HL-60/S4 treated with retinoic acid at 250 ng/mL for 4 days and 3 days (cell line): ENCODE results near the gene RHOF.

Experiments used
- in situ Hi-C: fragments of 300-500 bp; cut with MboI; formaldehyde crosslinking; loops from 2 replicates; pipeline ENCODE4 v1.7.0; 2022; ENCODE audit warnings: low sequenced_read_pairs

Gene RHOF, protein sequence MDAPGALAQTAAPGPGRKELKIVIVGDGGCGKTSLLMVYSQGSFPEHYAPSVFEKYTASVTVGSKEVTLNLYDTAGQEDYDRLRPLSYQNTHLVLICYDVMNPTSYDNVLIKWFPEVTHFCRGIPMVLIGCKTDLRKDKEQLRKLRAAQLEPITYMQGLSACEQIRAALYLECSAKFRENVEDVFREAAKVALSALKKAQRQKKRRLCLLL

DNA sequence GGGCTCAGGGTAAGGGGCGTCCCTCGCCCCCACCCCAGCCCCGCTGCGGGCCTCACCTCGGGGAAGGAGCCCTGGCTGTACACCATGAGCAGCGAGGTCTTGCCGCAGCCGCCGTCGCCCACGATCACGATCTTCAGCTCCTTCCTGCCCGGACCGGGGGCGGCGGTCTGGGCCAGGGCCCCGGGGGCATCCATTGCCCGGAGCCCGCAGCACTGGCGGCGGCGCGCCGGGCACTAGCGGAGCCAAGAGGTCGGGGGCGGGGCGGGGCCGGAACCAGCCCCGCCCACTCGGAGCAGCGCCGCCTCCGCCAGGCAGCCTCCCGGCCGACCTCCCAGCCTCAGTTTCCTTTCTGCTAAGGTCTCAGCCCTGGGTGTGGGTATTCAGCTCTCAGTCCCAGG is at the start of gene RHOF:
TSS of gene RHOF (minus strand) at position 249 of the 398 bp plus-strand sequence. CDS start at position 194, 55 bp downstream.
- in situ Hi-C loops = loop anchor here (10.0 kb wide), 1 partner anchor 91 kb away; the partner anchor contains the start of gene PSMD9

DNA sequence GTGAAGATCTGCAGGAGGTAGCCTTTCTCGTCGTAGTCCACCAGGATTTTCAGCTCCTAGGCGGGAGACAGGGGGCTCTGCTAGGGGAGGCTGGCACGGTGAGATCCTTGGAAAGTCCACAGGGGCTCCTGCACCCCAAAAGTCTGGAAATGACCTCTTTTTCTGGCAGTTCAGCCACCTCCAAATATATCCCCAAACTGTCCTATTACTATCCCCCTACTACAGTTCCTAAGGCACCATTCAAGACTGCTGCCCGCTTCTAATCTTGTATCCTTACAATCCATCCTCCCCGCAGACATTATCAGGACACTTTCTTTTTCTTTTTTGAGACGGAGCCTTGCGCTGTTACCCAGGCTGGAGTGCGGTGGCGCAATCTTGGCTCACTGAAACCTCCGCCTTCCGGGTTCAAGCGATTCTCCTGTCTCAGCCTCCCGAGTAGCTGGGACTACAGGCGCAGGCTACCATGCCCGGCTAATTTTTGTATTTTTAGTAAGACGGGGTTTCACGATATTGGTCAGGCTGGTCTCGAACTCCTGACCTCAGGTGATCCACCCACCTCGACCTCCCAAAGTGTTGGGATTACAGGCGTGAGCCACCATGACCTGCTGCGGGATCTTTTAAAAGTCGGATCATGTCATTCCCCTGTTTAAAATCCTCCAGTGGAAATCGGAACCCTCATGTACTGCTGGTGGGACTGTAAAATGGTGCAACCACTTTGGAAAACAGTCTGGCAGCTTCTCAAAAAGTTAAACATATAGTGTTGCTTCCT is 46.7 kb upstream of the RHOF start:
- in situ Hi-C loops = no loop called here

DNA sequence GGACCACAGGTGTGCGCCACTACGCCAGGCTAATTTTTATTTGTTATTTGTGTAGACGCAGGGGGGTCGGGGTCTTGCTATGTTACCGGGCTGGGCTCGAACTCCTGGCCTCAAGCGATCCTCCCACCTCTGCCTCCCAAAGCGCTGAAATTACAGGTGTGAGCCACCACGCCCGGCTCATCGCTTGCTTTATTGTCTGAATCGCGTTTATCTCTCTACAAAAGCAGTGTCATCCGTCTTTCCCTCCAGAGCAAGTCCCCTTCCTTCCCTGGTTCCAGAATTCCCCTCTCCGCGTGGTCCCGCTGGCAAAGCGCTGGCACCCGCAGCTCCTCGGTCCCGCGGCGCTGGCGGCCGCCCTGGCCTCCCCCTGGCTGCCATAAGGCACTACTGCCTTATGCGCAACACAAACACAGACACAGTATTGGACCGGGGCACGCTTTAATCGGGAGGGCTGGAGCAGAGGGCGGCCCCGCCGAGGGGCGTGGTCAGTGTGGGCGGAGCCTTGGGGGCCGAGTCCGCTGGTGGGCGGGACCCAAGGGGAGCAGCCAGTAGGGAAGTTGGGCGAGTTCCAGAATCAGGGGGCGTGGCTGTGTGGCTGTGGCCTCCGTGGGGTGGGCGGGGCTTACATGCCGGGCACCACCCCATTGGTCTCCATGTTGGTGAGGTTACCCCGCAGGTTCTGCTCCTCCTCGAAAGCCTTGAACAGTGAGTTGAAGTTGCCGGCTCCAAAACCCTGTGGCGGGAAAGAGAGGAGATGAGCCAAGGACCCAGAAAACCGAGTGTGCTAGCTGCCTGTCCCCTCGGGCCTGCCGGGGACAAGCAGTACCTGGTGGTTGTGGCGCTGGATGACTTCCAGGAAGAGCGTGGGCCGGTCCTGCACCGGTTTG is 45.9 kb upstream of the RHOF start:
- in situ Hi-C loops = no loop called here

DNA sequence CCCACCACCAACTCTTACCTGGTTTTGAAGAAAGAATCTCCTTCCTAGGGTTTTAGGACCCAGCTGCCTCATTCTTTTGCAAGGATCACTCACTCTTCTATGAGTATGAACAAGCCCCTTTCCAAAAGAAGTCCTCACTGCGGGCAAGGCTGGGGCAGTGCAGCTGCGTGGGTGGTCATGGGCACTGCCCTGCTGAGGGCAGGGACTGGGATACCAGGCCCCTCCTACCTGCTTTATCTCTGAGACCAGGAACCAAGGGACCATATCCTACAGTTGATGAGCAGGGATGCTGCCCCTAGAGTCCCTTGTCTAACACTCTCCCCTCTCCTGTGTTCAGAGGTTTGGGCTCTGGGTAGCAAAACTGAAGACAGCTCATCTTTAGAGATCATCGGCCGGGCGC is 44.6 kb upstream of the RHOF start:
- in situ Hi-C loops = no loop called here

DNA sequence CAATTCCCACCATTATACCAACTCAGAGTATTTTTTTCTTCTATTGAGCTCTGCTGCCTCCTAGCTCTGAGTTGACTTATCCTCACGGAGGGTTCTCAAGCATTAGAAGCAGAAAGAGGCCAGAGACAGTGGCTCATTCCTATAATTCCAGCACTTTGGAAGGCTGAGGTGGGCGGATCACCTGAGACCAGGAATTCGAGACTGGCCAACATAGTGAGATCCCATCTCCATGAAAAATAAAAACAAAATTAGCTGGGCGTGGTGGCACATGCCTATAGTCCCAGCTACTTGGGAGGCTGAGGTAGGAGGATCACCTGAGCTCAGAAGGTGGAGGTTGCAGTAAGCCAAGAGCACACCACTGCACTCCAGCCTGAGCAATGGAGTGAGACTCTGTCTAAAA is 44.2 kb upstream of the RHOF start:
- in situ Hi-C loops = no loop called here

DNA sequence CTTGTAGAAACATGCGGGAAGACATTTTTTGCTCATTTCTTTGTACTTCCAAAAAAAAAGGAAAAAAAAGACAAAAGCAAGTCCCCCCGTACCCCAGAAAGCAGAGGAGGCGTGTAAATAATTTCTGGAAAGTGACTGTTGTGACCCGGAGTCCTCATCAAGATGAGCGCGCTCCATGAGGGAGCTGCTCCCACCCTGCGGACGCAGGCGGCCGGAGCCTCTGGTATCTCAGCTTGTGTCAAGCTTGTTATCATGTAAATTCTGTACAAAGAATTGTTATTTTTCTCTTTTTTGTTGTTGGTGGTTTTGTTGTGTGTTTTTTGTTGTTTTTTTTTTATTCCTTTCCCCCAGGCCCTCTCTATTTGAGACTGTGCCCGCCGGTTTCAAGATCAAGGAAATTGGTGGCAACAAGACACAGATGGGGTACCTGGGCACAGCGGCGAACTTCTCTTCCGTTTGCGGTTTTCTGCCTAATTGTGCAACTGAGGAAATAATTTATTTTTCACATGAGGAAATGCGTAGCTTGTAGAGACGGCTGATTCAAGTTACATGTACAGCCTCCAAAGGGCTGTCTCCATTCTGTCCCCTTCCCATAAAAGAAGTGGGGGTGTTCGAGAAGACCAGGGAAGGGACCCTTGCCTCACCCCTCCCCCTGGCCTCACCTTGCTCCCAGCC is 38.2 kb upstream of the RHOF start:
- in situ Hi-C loops = no loop called here

DNA sequence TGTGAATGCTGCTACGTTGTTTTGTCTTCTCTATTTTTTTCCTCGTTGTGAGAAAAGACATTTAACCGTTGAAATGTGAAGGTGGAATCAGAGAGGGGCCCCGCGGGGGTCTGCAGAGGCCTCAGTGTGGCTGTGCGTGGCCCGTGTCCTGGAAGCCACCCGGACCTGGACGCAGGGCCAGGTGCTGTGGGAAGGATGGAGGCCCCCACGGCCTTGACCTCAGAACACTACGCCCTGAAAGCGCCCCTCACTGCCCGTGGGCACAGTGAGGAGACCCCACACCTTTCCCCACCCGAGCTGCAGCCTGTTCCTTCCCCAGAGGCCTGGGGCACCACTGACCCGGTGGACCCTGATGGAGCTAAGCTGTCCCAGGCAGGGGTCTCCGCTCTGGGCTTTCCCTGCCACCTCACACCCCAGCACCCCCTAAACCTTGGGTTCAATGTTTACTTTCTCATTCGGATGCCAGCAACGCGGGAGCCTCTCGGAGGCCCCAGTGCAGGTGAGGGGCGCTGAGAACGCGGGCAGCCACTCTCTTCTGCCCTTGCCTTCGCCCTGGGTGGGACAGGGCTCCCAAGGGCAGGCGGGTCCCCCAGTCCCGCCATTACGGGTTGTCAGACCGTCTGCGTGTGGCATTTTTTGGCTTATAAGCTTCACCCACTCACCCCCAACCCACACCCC is 37.2 kb upstream of the RHOF start:
- in situ Hi-C loops = no loop called here

DNA sequence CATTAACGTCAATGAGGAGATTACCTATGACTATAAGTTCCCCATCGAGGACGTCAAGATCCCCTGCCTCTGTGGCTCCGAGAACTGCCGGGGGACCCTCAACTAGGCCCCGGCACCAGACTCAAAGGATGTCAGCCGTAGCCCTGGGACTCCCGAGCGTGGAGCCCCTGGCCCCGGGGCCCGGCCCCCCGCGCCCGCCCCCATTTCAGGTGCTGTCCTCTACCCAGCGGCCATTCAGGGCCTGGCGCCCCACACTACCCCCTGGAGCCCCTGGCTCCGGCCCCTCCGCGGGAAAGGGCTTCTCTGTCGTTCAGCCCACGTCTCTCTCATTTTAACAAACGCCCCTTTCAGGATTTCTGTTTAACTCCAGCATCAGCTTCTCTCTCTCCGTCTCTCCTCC is 36.6 kb upstream of the RHOF start:
- in situ Hi-C loops = no loop called here

DNA sequence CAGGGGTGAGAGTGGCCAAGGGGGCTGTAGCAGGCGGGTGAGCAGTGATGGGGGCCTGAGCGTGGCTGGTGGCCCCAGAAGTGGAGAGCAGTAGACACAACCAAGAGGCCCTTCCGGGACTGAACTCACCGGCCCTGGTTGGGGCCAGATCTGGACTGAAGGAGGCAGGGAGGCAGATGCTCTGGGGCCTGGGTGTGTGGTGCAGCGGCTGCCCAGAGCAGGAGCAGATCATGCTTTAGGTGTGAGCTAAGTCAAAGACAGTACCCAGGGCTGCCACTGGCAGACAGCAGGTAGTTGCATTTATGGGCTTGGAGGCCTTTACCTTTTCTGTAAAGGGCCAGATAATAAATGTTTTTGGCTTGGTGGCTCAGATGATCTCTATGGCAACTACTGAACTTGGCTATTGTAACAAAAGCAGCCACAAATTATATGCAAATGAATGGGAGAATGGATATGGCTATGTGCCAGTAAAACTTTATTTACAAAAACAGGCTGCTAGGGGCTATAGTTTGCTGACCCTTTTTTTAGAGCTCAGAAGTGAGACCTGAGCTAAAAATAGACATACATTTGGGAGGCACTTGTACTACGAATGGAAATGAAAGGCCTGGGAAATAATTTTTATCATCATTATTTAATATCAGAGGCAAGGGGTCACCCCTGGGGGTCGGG is 35.9 kb upstream of the RHOF start:
- in situ Hi-C loops = no loop called here

DNA sequence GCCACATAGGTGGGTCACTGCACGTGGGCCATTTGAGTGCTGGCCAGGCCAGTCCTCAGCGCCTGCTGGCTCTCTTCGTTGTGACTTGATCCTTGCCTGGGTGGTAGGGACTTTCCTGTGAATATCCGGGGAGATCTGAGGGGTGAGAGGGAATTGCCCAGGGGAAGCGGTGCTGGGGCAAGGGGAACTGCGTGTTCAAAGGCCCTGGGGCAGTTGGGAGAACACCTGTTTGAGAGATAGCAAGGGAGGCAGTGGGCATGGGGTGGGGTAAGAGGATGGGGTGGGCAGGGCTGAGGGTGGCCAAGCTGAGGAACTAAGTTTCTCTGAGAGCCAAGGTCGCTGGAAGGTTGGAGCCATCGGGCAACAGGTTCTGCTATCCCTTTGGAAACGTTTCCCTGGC is 35.3 kb upstream of the RHOF start:
- in situ Hi-C loops = no loop called here

DNA sequence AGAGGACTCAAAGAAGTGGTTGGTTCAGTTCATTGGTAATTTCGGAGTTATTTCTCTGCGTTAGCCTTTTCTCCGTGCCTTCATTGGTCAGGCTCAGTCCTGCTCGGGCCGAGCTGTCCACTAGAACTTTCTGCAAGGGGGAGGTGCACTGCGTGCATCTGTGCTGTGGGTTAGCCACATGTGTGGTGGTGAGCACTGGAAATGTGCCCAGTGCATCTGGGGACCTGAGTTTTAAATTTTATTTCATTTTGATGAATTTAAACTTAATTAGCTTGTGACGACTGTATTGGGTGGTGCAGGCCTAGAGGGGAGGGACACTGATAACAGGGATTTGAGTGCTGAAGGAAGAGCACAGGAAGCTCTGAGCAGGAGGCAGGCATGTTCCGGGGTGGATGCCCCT is 34.8 kb upstream of the RHOF start:
- in situ Hi-C loops = no loop called here

DNA sequence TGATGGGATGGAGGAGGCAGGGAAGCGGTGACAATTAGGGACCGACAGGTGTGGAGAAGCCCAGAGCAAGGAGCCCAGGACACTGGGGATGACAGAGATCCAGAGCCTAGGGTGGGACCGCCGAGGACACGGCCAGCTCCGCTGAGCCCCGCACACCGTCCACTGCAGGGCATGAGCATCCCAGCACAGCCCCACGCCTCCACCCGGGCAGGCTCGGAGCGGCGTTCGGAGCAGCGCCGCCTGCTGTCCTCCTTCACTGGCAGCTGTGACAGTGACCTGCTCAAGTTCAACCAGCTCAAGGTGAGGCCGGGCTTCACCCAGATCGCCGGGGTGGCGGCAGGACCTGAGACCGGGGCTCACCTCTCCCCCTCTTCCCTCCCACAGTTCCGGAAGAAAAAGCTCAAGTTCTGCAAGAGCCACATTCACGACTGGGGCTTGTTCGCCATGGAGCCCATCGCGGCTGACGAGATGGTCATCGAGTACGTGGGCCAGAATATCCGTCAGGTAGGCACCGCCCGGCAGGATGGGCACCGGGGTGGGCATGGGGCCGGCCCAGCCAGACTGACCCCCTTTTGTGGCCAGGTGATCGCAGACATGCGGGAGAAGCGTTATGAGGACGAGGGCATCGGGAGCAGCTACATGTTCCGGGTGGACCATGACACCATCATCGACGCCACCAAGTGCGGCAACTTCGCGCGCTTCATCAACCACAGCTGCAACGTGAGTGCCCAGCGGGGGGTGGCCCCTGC is 34.0 kb upstream of the RHOF start:
- in situ Hi-C loops = no loop called here

DNA sequence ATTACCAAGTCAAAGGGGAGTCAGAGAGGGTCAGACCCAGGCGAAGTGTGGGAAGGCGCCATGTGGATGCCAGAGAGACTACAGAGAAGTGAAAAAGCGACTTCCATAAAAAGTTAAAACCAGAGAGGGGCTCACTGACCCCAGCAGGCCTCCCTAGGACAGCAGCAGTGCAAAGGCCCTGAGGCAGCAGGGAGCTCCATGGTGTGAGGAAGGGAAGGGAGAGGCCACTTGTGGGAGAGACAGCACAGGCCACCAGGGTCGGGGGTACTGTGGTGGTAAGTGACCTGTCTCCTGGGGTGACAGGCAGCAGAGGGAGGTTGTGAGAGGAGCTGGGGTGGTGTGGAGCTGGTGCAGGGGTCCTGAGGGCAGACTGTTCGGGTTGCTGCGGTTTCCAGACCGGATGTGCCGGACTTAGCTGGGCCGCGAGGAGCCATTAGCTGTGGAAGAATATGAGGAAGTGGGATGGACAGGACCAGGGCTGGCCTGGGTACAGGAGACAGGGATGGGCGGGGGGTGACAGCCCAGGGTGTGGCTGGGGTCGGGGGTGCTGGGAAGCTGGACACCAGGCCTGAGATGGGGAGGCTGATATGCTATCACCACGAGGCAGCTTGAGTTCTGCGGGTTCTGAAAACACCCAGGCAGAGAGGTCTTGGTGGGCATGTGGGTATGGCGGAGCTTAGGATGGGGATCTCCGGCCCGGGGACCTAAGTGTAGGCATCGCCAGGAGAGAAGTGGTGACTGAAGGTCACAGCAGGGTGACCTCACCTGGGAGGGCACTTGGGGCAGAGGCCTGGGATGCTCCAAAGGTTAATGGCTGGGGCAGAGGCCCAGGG is 33.0 kb upstream of the RHOF start:
- in situ Hi-C loops = no loop called here

DNA sequence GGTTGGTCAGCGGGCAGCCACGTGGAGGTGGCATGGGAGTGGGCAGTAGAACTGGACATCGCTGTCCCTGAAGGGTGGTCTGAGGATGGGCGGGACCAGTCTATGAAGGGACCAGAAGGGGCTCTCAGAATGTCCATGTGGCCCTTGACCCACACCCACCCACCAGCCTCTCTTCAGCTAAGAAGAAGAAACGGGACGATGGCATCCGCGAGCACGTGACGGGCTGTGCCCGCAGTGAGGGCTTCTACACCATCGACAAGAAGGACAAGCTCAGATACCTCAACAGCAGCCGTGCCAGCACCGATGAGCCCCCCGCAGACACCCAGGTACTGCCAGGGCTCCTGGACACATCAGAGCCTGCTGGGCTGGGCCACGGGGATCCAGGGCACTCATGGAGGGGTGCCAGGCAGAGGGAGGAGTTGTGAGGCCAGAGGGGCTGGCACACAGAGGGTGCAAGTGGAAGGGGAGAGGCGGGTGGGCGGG is 31.6 kb upstream of the RHOF start:
- in situ Hi-C loops = no loop called here

DNA sequence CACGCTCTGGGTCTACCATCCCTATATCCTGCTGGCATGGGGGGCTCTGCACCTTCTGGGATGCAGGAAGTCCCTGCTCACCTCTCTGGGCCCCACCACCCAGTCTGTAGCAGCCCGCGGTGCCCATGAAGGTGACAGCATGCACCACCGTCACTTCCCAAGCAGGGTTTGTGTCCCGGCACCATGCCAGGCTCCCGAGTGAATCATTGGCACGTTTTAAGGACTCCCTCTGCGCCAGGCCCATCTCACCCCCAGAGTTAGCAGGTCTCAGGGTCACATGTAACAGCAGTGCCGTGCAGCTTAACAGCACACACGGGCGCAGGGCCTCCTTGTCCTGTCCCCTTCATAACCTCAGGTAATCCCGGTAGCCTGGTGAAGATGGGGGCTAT is 30.2 kb upstream of the RHOF start:
- in situ Hi-C loops = no loop called here

DNA sequence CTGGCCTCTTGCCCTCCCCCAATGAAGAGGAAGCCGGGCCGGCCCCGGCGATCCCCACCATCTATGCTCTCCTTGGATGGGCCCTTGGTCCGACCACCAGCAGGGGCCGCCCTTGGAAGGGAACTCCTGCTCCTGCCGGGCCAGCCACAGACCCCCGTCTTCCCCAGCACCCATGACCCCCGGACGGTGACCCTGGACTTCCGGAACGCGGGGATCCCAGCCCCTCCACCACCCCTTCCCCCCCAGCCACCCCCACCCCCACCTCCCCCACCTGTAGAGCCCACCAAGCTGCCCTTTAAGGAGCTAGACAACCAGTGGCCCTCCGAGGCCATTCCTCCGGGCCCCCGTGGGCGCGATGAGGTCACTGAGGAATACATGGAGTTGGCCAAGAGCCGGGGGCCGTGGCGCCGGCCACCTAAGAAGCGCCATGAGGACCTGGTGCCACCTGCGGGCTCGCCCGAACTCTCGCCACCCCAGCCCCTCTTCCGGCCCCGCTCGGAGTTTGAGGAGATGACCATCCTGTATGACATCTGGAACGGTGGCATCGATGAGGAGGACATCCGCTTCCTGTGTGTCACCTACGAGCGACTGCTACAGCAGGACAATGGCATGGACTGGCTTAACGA is 29.7 kb upstream of the RHOF start:
- in situ Hi-C loops = no loop called here

DNA sequence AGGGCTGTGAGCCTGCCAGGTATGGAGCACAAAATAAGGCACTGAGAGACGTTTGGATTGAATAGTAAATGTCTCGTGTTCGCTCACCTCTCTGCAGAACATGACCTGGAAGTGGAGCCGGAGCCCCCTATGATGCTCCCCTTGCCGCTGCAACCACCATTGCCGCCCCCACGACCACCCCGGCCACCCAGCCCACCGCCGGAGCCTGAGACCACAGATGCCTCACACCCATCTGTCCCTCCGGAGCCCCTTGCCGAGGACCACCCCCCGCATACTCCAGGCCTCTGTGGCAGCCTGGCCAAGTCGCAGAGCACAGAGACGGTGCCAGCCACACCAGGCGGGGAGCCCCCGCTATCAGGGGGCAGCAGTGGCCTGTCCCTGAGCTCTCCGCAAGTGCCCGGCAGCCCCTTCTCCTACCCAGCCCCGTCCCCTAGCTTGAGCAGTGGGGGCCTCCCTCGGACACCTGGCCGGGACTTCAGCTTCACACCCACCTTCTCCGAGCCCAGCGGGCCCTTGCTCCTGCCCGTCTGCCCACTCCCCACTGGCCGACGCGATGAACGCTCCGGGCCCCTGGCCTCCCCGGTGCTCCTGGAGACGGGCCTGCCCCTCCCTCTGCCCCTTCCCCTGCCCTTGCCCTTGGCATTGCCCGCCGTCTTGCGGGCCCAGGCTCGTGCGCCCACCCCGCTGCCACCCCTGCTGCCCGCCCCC is 29.1 kb upstream of the RHOF start:
- in situ Hi-C loops = no loop called here
